GM12874 (cell line): ENCODE data around the gene ARMC3.

Experiments used
- CTCF ChIP-seq: IDR thresholded peaks from 2 replicates; pipeline ENCODE4 v1.5.1; 2011; ENCODE audit warnings: low read depth, mild to moderate bottlenecking, control low read depth, low read length, moderate library complexity; ENCODE audit not compliant: insufficient read depth

ARMC3 gene

GRCh38 chr10:23065181-23065948 lies 137.5 kb downstream of the ARMC3 start:
- no peak for TF ChIP-seq CTCF

- TF ChIP-seq CTCF = no peak
Measured at GRCh38 chr10:23067337-23067736, 139.5 kb downstream of the ARMC3 start.

DNA sequence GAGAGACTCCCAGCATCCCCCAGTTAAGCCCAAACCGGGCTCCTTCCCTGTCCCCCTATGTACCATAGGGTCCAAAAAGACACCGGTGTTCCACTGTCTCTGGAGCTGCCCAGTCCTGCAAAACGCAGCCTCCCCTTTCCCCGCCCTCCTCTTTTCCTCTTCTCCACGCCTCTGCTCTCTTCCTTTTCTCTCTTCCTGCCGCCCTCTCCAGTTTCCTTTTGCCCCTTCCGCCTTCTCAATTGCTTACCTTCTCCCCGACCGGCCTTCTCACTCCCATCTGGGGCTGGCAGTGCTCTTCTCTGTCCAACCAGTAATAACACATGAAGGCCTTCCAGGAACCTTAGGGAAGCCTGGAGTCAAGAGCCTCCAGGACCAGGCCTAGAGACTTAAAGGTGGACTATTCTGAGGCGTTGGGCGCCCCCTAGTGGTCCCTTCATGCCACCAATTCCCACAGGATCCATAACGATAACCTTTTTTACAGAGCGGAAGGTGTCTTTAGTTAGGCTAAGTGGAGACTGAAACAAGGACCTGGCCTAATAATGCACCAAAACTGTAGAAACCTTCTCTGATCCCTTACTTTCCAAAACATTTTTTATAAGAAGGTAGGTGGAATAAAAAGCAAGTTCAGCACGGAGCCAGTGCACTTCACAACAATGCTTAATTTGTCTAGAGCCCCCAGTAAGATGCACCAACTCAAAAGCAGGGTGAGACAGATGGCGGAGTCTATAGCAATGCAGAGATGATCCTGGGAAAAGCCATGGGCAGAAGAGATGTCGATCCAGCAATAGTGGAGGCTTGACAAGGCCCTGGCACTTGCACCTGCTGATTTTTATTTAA lies 140.3 kb downstream of the ARMC3 start:
- peak; percentile 80 for TF ChIP-seq CTCF

DNA sequence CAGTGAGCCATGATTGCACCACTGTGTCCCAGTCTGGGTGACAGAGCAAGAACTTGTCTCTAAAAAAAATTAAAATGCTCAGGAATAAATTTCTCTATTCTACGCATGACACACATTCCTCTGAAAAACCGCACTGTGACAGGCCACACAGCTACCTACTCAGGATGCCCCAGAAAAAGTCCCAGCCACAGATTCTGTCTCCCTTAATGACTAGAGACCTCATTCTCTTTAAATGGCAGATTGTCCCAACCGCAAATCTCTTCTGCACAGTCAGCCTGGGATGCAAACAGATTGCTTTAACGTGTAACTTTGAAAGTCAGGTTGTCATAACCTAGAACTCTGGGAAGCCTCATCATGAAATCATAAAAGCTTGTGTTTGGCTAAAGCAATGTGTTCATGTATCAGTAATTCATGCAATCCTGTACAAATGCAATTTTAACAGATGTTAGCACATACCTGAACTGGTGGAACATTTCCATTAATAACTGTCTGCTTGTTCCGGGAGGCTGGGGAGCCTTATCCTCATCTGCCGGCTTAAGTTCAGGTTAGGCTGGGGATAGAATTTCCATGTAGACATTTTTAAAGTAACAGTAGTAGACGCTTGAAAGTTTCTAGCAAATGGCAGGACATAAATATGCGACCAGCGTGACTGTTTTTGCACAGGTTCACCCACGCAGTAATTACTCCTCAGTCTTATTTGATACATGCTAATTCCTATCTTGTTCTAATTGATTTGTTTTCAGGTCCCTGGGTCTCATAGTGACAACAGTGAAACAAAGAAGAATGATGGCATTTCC lies 141.4 kb downstream of the ARMC3 start:
- no peak for TF ChIP-seq CTCF

DNA sequence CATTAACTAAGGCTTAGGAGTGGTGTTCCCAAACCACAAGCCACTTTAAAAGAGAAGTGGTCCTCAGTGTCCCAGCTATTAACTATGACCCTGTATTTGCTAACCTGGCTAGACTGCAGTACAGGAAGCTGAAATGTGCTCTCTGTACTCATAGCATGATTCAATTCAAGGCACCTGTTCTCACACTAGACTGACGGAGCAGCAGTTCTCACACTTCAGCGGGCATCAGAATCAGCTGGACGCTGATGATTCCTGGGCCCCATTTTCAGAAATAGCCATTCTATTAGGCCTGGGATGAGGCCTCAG lies 143.0 kb downstream of the ARMC3 start:
- TF ChIP-seq CTCF = no peak

- TF ChIP-seq CTCF = no peak
Measured at GRCh38 chr10:23073527-23073926, 145.7 kb downstream of the ARMC3 start.

GRCh38 chr10:23075672-23076071 lies 147.8 kb downstream of the ARMC3 start:
- TF ChIP-seq CTCF = no peak
